Suprapubic skin (tissue), 4 donors: Measurements from ENCODE around the gene TRAT1.

ENCODE experiments used
- CTCF ChIP-seq, 2 donors: fragments of 200-600 bp in 1 of 2; fragments of 450-650 bp in 1 of 2; sonication (generic) in 1 of 2; IDR thresholded peaks; one replicate each; pipeline ENCODE4 v1.5.1; 2016 to 2019; ENCODE audit warnings: antibody characterized with exemption in 2 of 2, mild to moderate bottlenecking in 1 of 2, moderate library complexity in 1 of 2
- EP300 ChIP-seq: sonication (generic); formaldehyde crosslinking; IDR thresholded peaks from one replicate; pipeline ENCODE4 v1.6.1; 2017; ENCODE audit warnings: antibody characterized with exemption
- POLR2A ChIP-seq, 2 donors: fragments of 450-650 bp; IDR thresholded peaks; one replicate each; pipeline ENCODE4 v1.6.1; 2017; ENCODE audit warnings: antibody characterized with exemption in 2 of 2, mild to moderate bottlenecking in 2 of 2, moderate library complexity in 2 of 2
- POLR2AphosphoS5 ChIP-seq, 3 donors: sonication (generic); formaldehyde crosslinking; IDR thresholded peaks; one replicate each; pipeline ENCODE4 v1.6.1; 2017; ENCODE audit warnings: antibody characterized with exemption in 3 of 3

DNA sequence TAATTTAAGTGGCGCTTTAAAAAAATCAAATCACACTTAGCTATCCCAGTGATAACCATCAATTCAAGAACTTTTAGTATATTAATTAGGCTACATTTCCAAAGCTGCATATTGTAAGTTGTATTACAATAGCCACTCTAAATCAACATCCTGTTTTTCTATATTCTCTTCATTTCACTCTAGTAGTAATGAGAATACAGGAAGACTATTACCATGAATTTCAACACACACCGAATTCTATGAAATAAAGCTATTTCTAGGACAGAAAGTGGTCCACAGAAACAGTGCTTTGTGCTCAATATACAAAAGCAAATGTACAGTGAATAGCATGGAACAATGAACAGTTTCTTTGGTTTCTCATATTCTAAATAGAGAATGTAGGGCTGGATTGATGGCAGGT lies 24.6 kb downstream of the TRAT1 start:
- TF ChIP-seq CTCF (IDR thresholded peaks at IDR 0.05) (no peak), POLR2A (IDR thresholded peaks at IDR 0.05) (no peak), EP300 (no peak), POLR2AphosphoS5 (IDR thresholded peaks at IDR 0.05) (no peak)
